ENCODE data around the gene CAMTA1. TPM values are rescaled to one million over a fixed set of nuclear protein-coding genes. Genes with fewer than 3 reads are reported as not detected.

Gene CAMTA1
- total RNA-seq, 1 donor from 2014 or later, result 63.8 TPM

DNA sequence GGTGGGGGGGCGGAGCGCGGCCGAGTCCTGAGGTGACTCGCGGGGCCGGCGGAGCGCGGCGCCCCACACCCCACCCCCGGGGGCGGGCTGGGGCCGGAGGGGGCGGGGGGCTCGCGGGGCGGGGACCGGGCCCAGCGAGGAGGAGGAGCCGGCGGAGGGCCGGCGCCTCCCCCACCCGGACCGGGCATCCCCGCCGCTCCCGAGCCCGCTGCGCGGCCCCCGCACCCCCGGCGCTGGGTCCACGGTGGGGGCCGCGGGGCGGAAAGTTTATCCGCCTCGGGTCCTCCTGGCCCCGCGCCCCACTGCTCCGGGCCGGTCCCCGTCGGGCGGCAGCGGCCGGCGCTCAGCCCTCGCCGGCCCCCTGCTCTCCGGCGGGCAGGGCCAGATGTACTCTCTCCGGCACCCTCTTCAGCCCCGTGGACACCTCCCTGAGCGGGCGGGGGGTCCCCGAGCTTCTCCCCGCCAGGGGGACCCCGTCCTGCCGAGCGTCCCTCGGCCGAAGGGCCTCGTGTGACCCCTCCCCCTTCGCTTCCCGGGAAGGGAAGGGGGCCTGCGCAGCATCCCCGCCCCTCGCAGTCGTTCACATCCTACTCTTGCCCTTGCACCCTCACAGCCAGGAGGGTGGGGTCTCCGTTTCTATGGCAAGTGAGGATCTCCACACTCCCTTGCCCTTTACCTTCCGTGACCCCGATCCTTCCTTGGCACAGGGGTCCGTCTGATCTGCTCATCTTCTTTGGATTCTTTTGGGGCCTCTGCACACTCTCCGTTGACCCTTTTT is 663 bp downstream of the CAMTA1 start:
- Mint-ChIP-seq H3K4me1 (ENCODE audit: low read depth) (peaks cover 43% of the 10 kb centered on the region), H3K36me3 (ENCODE audit: low read depth) (no peaks in the 10 kb centered on the region)

DNA sequence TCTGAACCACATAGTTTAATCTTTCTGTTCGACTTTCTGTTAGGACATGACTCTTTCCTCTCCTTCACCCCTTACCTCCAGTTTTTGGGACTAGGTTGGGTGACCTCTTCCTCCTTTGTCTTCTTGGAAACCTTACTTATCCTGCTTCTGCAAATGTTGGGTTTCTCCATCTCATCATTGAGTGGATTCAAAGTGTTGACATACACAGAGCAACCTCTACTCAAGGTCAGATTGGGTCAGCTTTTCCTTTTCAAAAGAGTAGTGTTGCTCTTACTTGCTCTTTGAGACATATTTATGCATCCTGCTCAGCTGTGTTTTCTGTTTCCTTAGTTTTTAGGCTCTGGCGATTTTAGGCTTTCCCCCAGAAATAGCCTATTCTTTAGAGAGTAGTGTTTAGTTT is 3.7 kb downstream of the CAMTA1 start:
- Mint-ChIP-seq H3K27me3 (ENCODE audit: low read depth) (no peaks in the 10 kb centered on the region), H3K27ac (ENCODE audit: unreplicated experiment) (peak overlapping the region; percentile 8), H3K4me3 (ENCODE audit: unreplicated experiment) (no peak overlapping the region), H3K4me1 (ENCODE audit: low read depth) (peaks cover 48% of the 10 kb centered on the region), H3K36me3 (ENCODE audit: low read depth) (no peaks in the 10 kb centered on the region), H3K9me3 (ENCODE audit: low read depth) (no peaks in the 10 kb centered on the region)
- TF ChIP-seq, protein P1, sequence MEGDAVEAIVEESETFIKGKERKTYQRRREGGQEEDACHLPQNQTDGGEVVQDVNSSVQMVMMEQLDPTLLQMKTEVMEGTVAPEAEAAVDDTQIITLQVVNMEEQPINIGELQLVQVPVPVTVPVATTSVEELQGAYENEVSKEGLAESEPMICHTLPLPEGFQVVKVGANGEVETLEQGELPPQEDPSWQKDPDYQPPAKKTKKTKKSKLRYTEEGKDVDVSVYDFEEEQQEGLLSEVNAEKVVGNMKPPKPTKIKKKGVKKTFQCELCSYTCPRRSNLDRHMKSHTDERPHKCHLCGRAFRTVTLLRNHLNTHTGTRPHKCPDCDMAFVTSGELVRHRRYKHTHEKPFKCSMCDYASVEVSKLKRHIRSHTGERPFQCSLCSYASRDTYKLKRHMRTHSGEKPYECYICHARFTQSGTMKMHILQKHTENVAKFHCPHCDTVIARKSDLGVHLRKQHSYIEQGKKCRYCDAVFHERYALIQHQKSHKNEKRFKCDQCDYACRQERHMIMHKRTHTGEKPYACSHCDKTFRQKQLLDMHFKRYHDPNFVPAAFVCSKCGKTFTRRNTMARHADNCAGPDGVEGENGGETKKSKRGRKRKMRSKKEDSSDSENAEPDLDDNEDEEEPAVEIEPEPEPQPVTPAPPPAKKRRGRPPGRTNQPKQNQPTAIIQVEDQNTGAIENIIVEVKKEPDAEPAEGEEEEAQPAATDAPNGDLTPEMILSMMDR (IDR thresholded peaks at IDR 0.05), result no peak
- DNase-seq (ENCODE audit: low spot score), result no peak

More for the DNA sequence above, 663 bp downstream of the CAMTA1 start:
- Mint-ChIP-seq H3K9me3 (ENCODE audit: low read depth) (no peaks in the 10 kb centered on the region), H3K27me3 (ENCODE audit: low read depth) (no peaks in the 10 kb centered on the region), H3K27ac (ENCODE audit: unreplicated experiment) (peak overlapping the region; percentile 80), H3K4me3 (ENCODE audit: unreplicated experiment) (peak overlapping the region; percentile 79)
- DNase-seq (ENCODE audit: low spot score), result no peak
- TF ChIP-seq, protein P1 (IDR thresholded peaks at IDR 0.05), result peak; percentile 69

DNA sequence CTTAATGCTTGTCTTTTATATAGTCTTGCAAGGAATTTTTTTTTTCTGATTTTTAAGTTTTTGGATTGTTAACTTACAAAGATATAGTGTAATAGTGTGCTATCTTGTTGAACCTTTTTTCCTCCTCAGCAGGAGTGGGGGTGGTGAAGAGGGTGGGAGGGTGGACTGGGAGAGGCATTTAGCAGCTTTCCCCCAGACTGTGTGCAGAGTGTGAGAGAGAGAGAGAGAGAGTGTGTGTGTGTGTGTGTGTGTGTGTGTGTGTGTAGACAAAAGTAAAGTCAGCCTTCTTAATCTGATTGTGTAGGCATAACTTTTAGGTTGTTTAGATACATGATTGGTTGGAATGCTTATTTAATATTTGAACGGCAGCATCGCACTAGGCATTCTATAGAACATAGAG is 4.9 kb downstream of the CAMTA1 start:
- Mint-ChIP-seq H3K27me3 (ENCODE audit: low read depth) (no peaks in the 10 kb centered on the region), H3K27ac (ENCODE audit: unreplicated experiment) (no peak overlapping the region), H3K4me1 (ENCODE audit: low read depth) (peaks cover 54% of the 10 kb centered on the region), H3K9me3 (ENCODE audit: low read depth) (no peaks in the 10 kb centered on the region), H3K36me3 (ENCODE audit: low read depth) (no peaks in the 10 kb centered on the region), H3K4me3 (ENCODE audit: unreplicated experiment) (no peak overlapping the region)
- DNase-seq (ENCODE audit: low spot score), result no peak
- TF ChIP-seq, protein P1 (IDR thresholded peaks at IDR 0.05), result no peak

DNA sequence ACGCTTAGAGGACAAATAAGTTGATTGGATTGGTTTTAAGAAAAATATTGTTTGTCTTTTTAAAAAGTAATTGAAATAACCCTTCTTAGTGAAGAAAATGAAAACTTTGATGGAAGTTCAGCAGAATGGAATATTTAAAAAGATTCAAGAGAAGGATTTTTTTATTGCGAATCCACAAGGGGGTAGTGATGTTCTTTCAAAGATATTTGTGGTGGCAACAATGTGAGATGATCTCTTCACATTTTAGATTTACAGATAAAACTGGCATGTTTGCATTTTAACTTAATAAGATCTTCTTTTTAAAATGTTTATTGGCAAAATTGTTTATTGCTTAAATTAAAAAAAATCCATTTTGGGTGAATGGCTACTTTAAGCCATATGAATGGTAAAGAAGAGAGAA is 8.9 kb downstream of the CAMTA1 start:
- H3K36me3 Mint-ChIP-seq (ENCODE audit: low read depth), result no peaks in the 10 kb centered on the region
- H3K4me1 Mint-ChIP-seq (ENCODE audit: low read depth), result peaks cover 37% of the 10 kb centered on the region
- TF ChIP-seq, protein P1 (IDR thresholded peaks at IDR 0.05), result peak; percentile 91
- H3K4me3 Mint-ChIP-seq (ENCODE audit: unreplicated experiment), result no peak overlapping the region
- no peaks in the 10 kb centered on the region for H3K9me3 Mint-ChIP-seq (ENCODE audit: low read depth)
- H3K27ac Mint-ChIP-seq (ENCODE audit: unreplicated experiment), result peak overlapping the region; percentile 8
- no peak for DNase-seq (ENCODE audit: low spot score)
- no peaks in the 10 kb centered on the region for H3K27me3 Mint-ChIP-seq (ENCODE audit: low read depth)

DNA sequence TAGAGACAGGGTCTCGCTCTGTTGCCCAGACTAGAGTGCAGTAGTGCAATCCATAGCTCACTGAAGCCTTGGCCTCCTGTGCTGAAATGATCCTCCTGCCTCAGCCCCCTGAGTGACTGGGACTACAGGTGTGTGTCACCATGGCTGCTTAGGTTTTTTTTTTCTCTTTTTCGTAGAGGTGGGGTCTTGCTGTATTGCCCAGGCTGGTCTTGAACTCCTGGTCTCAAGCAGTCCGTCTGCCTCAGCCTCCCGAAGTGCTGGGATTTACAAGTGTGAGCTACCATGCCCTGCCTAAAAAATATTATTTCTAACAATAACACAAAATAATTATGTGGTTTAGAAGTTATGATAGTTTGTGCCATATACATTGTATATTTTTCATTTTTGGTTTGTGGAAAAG is 9.9 kb downstream of the CAMTA1 start:
- H3K27me3 Mint-ChIP-seq (ENCODE audit: low read depth), result no peaks in the 10 kb centered on the region
- DNase-seq (ENCODE audit: low spot score), result no peak
- H3K36me3 Mint-ChIP-seq (ENCODE audit: low read depth), result no peaks in the 10 kb centered on the region
- peak overlapping the region; percentile 22 for H3K27ac Mint-ChIP-seq (ENCODE audit: unreplicated experiment)
- no peak overlapping the region for H3K4me3 Mint-ChIP-seq (ENCODE audit: unreplicated experiment)
- H3K4me1 Mint-ChIP-seq (ENCODE audit: low read depth), result peaks cover 37% of the 10 kb centered on the region
- H3K9me3 Mint-ChIP-seq (ENCODE audit: low read depth), result no peaks in the 10 kb centered on the region
- TF ChIP-seq, protein P1 (IDR thresholded peaks at IDR 0.05), result no peak
